Dendritic cell treated with granulocyte-macrophage colony-stimulating factor and Interleukin-4, amounts not matched to agents 40 ng/mL and 50 ng/mL, for 4 days (primary cell): ENCODE measurements around the gene PROCA1.
"Not testable (repeated sequence)": the region's sequence is repeated elsewhere in the genome, so short reads cannot be mapped to it uniquely, and the experiment has no call there.

ENCODE experiments used
- H3K27ac Mint-ChIP-seq: one replicate; pipeline ENCODE4 v1.8.0; 2022; ENCODE audit warnings: mild to moderate bottlenecking, mixed read lengths
- H3K27me3 Mint-ChIP-seq: one replicate; pipeline ENCODE4 v1.8.0; 2022; ENCODE audit warnings: mild to moderate bottlenecking, mixed read lengths
- H3K36me3 Mint-ChIP-seq: one replicate; pipeline ENCODE4 v1.8.0; 2022; ENCODE audit warnings: low read depth, mixed read lengths
- H3K4me1 Mint-ChIP-seq: one replicate; pipeline ENCODE4 v1.8.0; 2022; ENCODE audit warnings: low read depth, mixed read lengths
- H3K4me3 Mint-ChIP-seq: one replicate; pipeline ENCODE4 v1.8.0; 2022; ENCODE audit warnings: mild to moderate bottlenecking, moderate library complexity, mixed read lengths
- H3K9me3 Mint-ChIP-seq: one replicate; pipeline ENCODE4 v1.8.0; 2022; ENCODE audit warnings: mixed read lengths
- intact Hi-C: fragments of 100-400 bp; cut with micrococcal nuclease; formaldehyde crosslinking; loops from one replicate; pipeline ENCODE4 v1.15.0; 2022

PROCA1 gene

GRCh38 chr17:28667870-28668269 lies 43.8 kb downstream of the PROCA1 start:
- H3K4me1 Mint-ChIP-seq: peaks cover 36% of the 10 kb centered on the region
- H3K36me3 Mint-ChIP-seq: peaks cover 71% of the 10 kb centered on the region
- no peaks in the 10 kb centered on the region for H3K27me3 Mint-ChIP-seq
- no peaks in the 10 kb centered on the region for H3K9me3 Mint-ChIP-seq
- intact Hi-C loops: no loop called here
- no peak overlapping the region for H3K4me3 Mint-ChIP-seq
- H3K27ac Mint-ChIP-seq: no peak overlapping the region

DNA sequence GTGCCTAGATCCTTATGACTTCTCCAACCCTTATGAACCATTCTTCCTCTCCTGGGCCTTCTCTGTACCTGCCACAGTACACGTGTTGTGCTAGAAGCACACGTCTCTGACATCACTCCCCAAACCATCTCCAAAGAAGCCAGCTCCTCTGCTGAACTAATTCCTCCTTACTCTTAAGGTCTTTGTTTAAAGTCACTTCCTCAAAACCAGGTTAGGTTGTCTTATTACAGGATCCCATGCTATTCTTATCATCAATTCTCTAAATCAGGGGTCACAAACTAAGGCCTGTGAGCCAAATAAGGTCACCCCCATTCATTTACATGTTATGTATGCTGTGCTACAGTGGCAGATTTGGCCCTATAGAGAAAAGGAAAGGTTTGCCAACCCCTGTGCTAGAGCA lies 45.7 kb downstream of the PROCA1 start:
- H3K27me3 Mint-ChIP-seq: no peaks in the 10 kb centered on the region
- no peak overlapping the region for H3K27ac Mint-ChIP-seq
- H3K9me3 Mint-ChIP-seq: no peaks in the 10 kb centered on the region
- peaks cover 40% of the 10 kb centered on the region for H3K4me1 Mint-ChIP-seq
- no peak overlapping the region for H3K4me3 Mint-ChIP-seq
- H3K36me3 Mint-ChIP-seq: peaks cover 65% of the 10 kb centered on the region
- intact Hi-C loops: no loop called here

- intact Hi-C loops: loop anchor here (5.0 kb wide), 1 partner anchor 49 kb away; the partner anchor contains the start of gene PROCA1
- Mint-ChIP-seq H3K36me3 (peaks cover 65% of the 10 kb centered on the region), H3K4me1 (peaks cover 55% of the 10 kb centered on the region), H3K4me3 (no peak overlapping the region), H3K9me3 (no peaks in the 10 kb centered on the region), H3K27ac (peak overlapping the region; percentile 98), H3K27me3 (no peaks in the 10 kb centered on the region)
Measured at GRCh38 chr17:28663723-28664122, 48.0 kb downstream of the PROCA1 start.

DNA sequence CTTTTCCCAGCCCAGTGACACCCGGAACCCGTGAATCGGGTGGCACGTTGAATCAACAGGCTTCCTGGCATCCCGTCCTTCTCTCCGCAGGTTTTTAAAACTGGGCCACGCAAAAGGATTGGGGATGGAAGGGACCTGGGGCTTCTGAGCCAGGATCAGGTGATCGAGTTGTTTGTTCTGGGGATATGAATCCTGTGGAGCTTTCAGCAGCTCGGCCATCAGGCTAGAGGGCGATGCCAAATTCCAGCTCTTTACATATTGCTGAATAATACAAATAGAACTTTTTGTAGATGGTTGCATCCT lies 49.2 kb downstream of the PROCA1 start:
- H3K36me3 Mint-ChIP-seq: peaks cover 65% of the 10 kb centered on the region
- H3K27ac Mint-ChIP-seq: peak overlapping the region; percentile 98
- peaks cover 58% of the 10 kb centered on the region for H3K4me1 Mint-ChIP-seq

DNA sequence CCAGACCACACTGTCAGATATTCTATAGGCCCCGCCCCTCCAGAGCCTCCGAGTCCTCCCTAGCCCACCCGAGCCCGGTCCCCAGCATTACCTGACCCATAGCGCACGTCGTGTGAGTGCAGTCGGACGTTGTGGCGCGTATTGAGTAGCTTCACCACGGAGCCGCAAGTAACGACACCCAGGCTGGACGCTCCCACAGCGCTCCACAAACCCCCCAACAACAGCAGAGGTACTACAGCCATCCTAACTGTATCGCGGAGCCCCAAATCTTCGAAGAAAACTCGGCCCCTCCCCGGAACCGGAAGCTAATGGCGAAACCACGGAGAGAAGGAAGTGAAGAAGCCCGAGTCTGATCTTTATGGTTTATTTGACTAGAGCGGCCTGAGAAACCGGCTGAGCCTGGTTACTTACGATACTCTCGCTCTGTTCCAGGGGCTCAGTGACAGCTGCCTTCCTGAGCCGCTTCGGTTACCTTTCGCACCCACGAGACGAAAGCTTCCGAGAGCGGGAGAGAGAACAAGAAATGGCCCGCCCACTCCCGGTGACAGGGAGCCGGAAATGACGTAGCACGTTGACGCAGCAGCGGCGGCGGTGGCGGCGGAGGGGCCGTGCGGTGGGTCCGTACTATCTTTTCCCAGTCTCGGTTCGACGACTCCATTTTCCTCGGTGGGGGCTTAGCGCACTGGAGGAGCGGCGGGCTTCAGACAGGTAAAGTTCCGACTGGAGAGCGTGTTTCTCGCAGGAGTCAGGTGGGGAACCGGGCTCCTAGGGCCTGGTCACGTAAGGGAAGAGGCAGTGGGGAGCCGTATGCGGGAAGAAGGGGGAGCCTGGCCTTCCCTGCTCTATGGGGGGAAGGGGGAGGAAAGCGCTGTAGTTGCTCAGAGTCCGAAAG lies 49.8 kb downstream of the PROCA1 start, which contains the start of the genes SDF2 and SUPT6H:
Gene SDF2, minus strand, starts transcription at position 272 of the 892 bp plus-strand sequence. Its CDS starts 30 bp downstream, at position 242.
Gene SUPT6H, plus strand, starts transcription at position 571 of the 892 bp plus-strand sequence. CDS start 11,197 bp downstream, outside the sequence.
- peaks cover 57% of the 10 kb centered on the region for H3K4me1 Mint-ChIP-seq
- H3K27me3 Mint-ChIP-seq: no peaks in the 10 kb centered on the region
- peak within 1 kb of the TSS; percentile 98 for H3K27ac Mint-ChIP-seq
- peaks cover 69% of the 10 kb centered on the region for H3K36me3 Mint-ChIP-seq
- peak within 1 kb of the TSS; percentile 99 for H3K4me3 Mint-ChIP-seq
- intact Hi-C loops: loop anchor here (1.0 to 5.0 kb wide), 2 partner anchors 17 to 50 kb away; partner anchors contain the start of genes BLTP2 and PROCA1
- H3K9me3 Mint-ChIP-seq: no peaks in the 10 kb centered on the region

More for the DNA sequence above, 49.2 kb downstream of the PROCA1 start:
- Mint-ChIP-seq H3K9me3 (no peaks in the 10 kb centered on the region), H3K4me3 (peak overlapping the region; percentile 99), H3K27me3 (no peaks in the 10 kb centered on the region)
- intact Hi-C loops: loop anchor here (5.0 kb wide), 1 partner anchor 50 kb away; the partner anchor contains the start of gene PROCA1

GRCh38 chr17:28659497-28659881 lies 52.2 kb downstream of the PROCA1 start:
- H3K4me1 Mint-ChIP-seq: peaks cover 49% of the 10 kb centered on the region
- H3K27me3 Mint-ChIP-seq, H3K9me3 Mint-ChIP-seq, intact Hi-C loops, H3K27ac Mint-ChIP-seq, H3K4me3 Mint-ChIP-seq: not testable (repeated sequence)
- H3K36me3 Mint-ChIP-seq: peaks cover 75% of the 10 kb centered on the region

GRCh38 chr17:28658766-28659496 lies 52.8 kb downstream of the PROCA1 start:
- Mint-ChIP-seq H3K36me3 (peaks cover 75% of the 10 kb centered on the region), H3K4me1 (peaks cover 44% of the 10 kb centered on the region)
- H3K27ac Mint-ChIP-seq, H3K27me3 Mint-ChIP-seq, H3K4me3 Mint-ChIP-seq, intact Hi-C loops, H3K9me3 Mint-ChIP-seq: not testable (repeated sequence)

GRCh38 chr17:28658342-28658741 lies 53.3 kb downstream of the PROCA1 start:
- intact Hi-C loops, H3K4me3 Mint-ChIP-seq, H3K27ac Mint-ChIP-seq, H3K27me3 Mint-ChIP-seq, H3K9me3 Mint-ChIP-seq: not testable (repeated sequence)
- Mint-ChIP-seq H3K36me3 (peaks cover 75% of the 10 kb centered on the region), H3K4me1 (peaks cover 38% of the 10 kb centered on the region)

GRCh38 chr17:28657756-28658155 lies 53.9 kb downstream of the PROCA1 start:
- H3K27ac Mint-ChIP-seq: no peak overlapping the region
- H3K36me3 Mint-ChIP-seq: peaks cover 80% of the 10 kb centered on the region
- no peaks in the 10 kb centered on the region for H3K27me3 Mint-ChIP-seq
- H3K4me1 Mint-ChIP-seq: peaks cover 33% of the 10 kb centered on the region
- no peaks in the 10 kb centered on the region for H3K9me3 Mint-ChIP-seq
- intact Hi-C loops: no loop called here
- H3K4me3 Mint-ChIP-seq: no peak overlapping the region

GRCh38 chr17:28655160-28655559 lies 56.5 kb downstream of the PROCA1 start:
- peaks cover 91% of the 10 kb centered on the region for H3K36me3 Mint-ChIP-seq
- no peak overlapping the region for H3K4me3 Mint-ChIP-seq
- no peaks in the 10 kb centered on the region for H3K9me3 Mint-ChIP-seq
- no peak overlapping the region for H3K27ac Mint-ChIP-seq
- peaks cover 22% of the 10 kb centered on the region for H3K4me1 Mint-ChIP-seq
- H3K27me3 Mint-ChIP-seq: no peaks in the 10 kb centered on the region
- intact Hi-C loops: no loop called here
